ENCODE results near the gene TRAF6.

- TF ChIP-seq ZNF136 (CRISPR knock-in tag; IDR thresholded peaks at IDR 0.05; ENCODE audit: low read depth) (no peak), BRCA1 (CRISPR knock-in tag; IDR thresholded peaks at IDR 0.05) (no peak), POLR2A (IDR thresholded peaks at IDR 0.05; ENCODE audit: insufficient read depth in 1 of 2, low read depth in 2 of 2, low read length in 2 of 2) (no peak), PHB2 (IDR thresholded peaks at IDR 0.05; ENCODE audit: partially characterized antibody) (no peak), NR3C1 (CRISPR knock-in tag; IDR thresholded peaks at IDR 0.05) (no peak), ZNF513 (CRISPR knock-in tag; conservative IDR thresholded peaks at IDR 0.05) (no peak), MAFK (conservative IDR thresholded peaks at IDR 0.05 in 1 of 2, IDR thresholded peaks at IDR 0.05 in 1 of 2; ENCODE audit: low read length in 2 of 2) (no peak), STAT5B (CRISPR knock-in tag; IDR thresholded peaks at IDR 0.05) (no peak), HHEX (CRISPR knock-in tag; IDR thresholded peaks at IDR 0.05) (no peak), EP300 (IDR thresholded peaks at IDR 0.05; ENCODE audit: low read depth in 2 of 2, low read length in 2 of 2) (no peak), EP300 (CRISPR knock-in tag; IDR thresholded peaks at IDR 0.05; ENCODE audit: borderline replicate concordance) (no peak), RBM39 (IDR thresholded peaks at IDR 0.05; ENCODE audit: low read depth, low read length, poor library complexity, severe bottlenecking) (no peak), EZH2 (conservative IDR thresholded peaks at IDR 0.05; ENCODE audit: low read depth, low read length) (no peak)
- TF ChIP-seq, protein P1, sequence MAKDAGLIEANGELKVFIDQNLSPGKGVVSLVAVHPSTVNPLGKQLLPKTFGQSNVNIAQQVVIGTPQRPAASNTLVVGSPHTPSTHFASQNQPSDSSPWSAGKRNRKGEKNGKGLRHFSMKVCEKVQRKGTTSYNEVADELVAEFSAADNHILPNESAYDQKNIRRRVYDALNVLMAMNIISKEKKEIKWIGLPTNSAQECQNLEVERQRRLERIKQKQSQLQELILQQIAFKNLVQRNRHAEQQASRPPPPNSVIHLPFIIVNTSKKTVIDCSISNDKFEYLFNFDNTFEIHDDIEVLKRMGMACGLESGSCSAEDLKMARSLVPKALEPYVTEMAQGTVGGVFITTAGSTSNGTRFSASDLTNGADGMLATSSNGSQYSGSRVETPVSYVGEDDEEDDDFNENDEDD (CRISPR knock-in tag; IDR thresholded peaks at IDR 0.05; ENCODE audit: borderline replicate concordance), result no peak
- TF ChIP-seq, protein P2, sequence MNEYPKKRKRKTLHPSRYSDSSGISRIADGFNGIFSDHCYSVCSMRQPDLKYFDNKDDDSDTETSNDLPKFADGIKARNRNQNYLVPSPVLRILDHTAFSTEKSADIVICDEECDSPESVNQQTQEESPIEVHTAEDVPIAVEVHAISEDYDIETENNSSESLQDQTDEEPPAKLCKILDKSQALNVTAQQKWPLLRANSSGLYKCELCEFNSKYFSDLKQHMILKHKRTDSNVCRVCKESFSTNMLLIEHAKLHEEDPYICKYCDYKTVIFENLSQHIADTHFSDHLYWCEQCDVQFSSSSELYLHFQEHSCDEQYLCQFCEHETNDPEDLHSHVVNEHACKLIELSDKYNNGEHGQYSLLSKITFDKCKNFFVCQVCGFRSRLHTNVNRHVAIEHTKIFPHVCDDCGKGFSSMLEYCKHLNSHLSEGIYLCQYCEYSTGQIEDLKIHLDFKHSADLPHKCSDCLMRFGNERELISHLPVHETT (CRISPR knock-in tag; conservative IDR thresholded peaks at IDR 0.05), result no peak
These were observed 51.8 kb downstream of the TRAF6 start for GRCh38 chr11:36458129-36458915.

Measured in HepG2 (cell line).